ENCODE measurements around the gene CASTOR2. TPM values are rescaled to one million over a fixed set of nuclear protein-coding genes. Genes with fewer than 3 reads are reported as not detected.
"Not testable (repeated sequence)": the region's sequence is repeated elsewhere in the genome, so short reads cannot be mapped to it uniquely, and the experiment has no call there.

Gene CASTOR2
- total RNA-seq, 1 donor from 2014 or later, result 74.2 TPM

- no peak for DNase-seq
- peaks cover 1% of the 10 kb centered on the region for H3K27me3 Mint-ChIP-seq (ENCODE audit: unreplicated experiment)
- peaks cover 2% of the 10 kb centered on the region for H3K9me3 Mint-ChIP-seq (ENCODE audit: unreplicated experiment)
- H3K4me3 Mint-ChIP-seq (ENCODE audit: unreplicated experiment), result no peak overlapping the region
- no peaks in the 10 kb centered on the region for H3K36me3 Mint-ChIP-seq (ENCODE audit: unreplicated experiment)
- no peak overlapping the region for H3K27ac Mint-ChIP-seq (ENCODE audit: unreplicated experiment)
- no peak for TF ChIP-seq CTCF (IDR thresholded peaks at IDR 0.05; ENCODE audit: partially characterized antibody, unreplicated experiment)
- H3K4me1 Mint-ChIP-seq (ENCODE audit: low read depth, unreplicated experiment), result no peaks in the 10 kb centered on the region
These were observed 102.0 kb downstream of the CASTOR2 start for GRCh38 chr7:75066521-75066920.

GRCh38 chr7:75072981-75073283 is 108.4 kb downstream of the CASTOR2 start:
- H3K36me3 Mint-ChIP-seq (ENCODE audit: unreplicated experiment), result no peaks in the 10 kb centered on the region
- peak overlapping the region; percentile 99 for H3K4me3 Mint-ChIP-seq (ENCODE audit: unreplicated experiment)
- DNase-seq, result no peak
- TF ChIP-seq CTCF (IDR thresholded peaks at IDR 0.05; ENCODE audit: partially characterized antibody, unreplicated experiment), result no peak
- no peaks in the 10 kb centered on the region for H3K27me3 Mint-ChIP-seq (ENCODE audit: unreplicated experiment)
- peaks cover 1% of the 10 kb centered on the region for H3K4me1 Mint-ChIP-seq (ENCODE audit: low read depth, unreplicated experiment)
- peak overlapping the region; percentile 99 for H3K27ac Mint-ChIP-seq (ENCODE audit: unreplicated experiment)
- H3K9me3 Mint-ChIP-seq (ENCODE audit: unreplicated experiment), result no peaks in the 10 kb centered on the region

GRCh38 chr7:75074262-75074641 is 109.7 kb downstream of the CASTOR2 start:
- H3K27ac Mint-ChIP-seq (ENCODE audit: unreplicated experiment), result peak overlapping the region; percentile 62
- H3K4me3 Mint-ChIP-seq (ENCODE audit: unreplicated experiment), result peak overlapping the region; percentile 76

More at GRCh38 chr7:75074262-75074641, 109.7 kb downstream of the CASTOR2 start:
- H3K36me3 Mint-ChIP-seq (ENCODE audit: unreplicated experiment); DNase-seq; H3K27me3 Mint-ChIP-seq (ENCODE audit: unreplicated experiment); H3K4me1 Mint-ChIP-seq (ENCODE audit: low read depth, unreplicated experiment); H3K9me3 Mint-ChIP-seq (ENCODE audit: unreplicated experiment): not testable (repeated sequence)

Other genes starting within 250 kb of the CASTOR2 start
- gene NCF1, start 190.7 kb upstream of the CASTOR2 start, total RNA-seq (ENCODE audit: unreplicated experiment), result 0.54 TPM
- 9.3 TPM for gene GTF2IRD2, start 113.1 kb upstream of the CASTOR2 start, total RNA-seq (ENCODE audit: unreplicated experiment)
- gene RCC1L, start 109.1 kb downstream of the CASTOR2 start, total RNA-seq (ENCODE audit: unreplicated experiment), result 28.9 TPM
- 22.6 TPM for gene GTF2IRD2B, start 127.9 kb downstream of the CASTOR2 start, total RNA-seq (ENCODE audit: unreplicated experiment)